HEK293 (cell line): ENCODE measurements around the gene CMC4.

Experiments used
- TCF7L2 ChIP-seq: IDR thresholded peaks from 2 replicates; pipeline ENCODE4 v1.6.1; 2011; ENCODE audit warnings: low read depth, mild to moderate bottlenecking, inconsistent platforms, low read length, moderate library complexity, borderline replicate concordance
- ZBTB21 ChIP-seq: fragments of 450-650 bp; formaldehyde crosslinking; IDR thresholded peaks from 2 replicates; pipeline ENCODE4 v1.5.1; 2017; ENCODE audit warnings: missing biosample characterization, missing genetic modification characterization
- ZNF830 ChIP-seq: fragments of 450-650 bp; IDR thresholded peaks from 2 replicates; pipeline ENCODE4 v1.5.0; 2018; ENCODE audit warnings: missing biosample characterization, missing genetic modification characterization, low read depth, mild to moderate bottlenecking, moderate library complexity
- TF ChIP-seq, protein P1 (sequence below): fragments of 450-650 bp; formaldehyde crosslinking; IDR thresholded peaks from 2 replicates; pipeline ENCODE4 v1.5.1; 2016; ENCODE audit warnings: missing biosample characterization, missing genetic modification characterization

GRCh38 chrX:155023907-155024833 lies 46.8 kb downstream of the CMC4 start:
- TF ChIP-seq, protein P1, sequence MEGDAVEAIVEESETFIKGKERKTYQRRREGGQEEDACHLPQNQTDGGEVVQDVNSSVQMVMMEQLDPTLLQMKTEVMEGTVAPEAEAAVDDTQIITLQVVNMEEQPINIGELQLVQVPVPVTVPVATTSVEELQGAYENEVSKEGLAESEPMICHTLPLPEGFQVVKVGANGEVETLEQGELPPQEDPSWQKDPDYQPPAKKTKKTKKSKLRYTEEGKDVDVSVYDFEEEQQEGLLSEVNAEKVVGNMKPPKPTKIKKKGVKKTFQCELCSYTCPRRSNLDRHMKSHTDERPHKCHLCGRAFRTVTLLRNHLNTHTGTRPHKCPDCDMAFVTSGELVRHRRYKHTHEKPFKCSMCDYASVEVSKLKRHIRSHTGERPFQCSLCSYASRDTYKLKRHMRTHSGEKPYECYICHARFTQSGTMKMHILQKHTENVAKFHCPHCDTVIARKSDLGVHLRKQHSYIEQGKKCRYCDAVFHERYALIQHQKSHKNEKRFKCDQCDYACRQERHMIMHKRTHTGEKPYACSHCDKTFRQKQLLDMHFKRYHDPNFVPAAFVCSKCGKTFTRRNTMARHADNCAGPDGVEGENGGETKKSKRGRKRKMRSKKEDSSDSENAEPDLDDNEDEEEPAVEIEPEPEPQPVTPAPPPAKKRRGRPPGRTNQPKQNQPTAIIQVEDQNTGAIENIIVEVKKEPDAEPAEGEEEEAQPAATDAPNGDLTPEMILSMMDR (tag by site-specific recombination), result no peak
- no peak for TF ChIP-seq TCF7L2
- TF ChIP-seq ZBTB21 (tag by site-specific recombination), result no peak
- TF ChIP-seq ZNF830, result no peak
